ENCODE results near the gene EYS. TPM values are rescaled to one million over a fixed set of nuclear protein-coding genes. Genes with fewer than 3 reads are reported as not detected.

The EYS gene
- total RNA-seq, 3 donors from 2014 or later: 1.3 to 2.9 TPM; not detected in 1

- H3K27ac ChIP-seq: no peak overlapping the region
- H3K4me1 ChIP-seq: no peaks in the 10 kb centered on the region
- H3K36me3 ChIP-seq: no peaks in the 10 kb centered on the region
- no peaks in the 10 kb centered on the region for H3K9me3 ChIP-seq
- TF ChIP-seq POLR2A (IDR thresholded peaks at IDR 0.05): no peak
- no peak for TF ChIP-seq POLR2AphosphoS5 (IDR thresholded peaks at IDR 0.05)
- TF ChIP-seq CTCF (IDR thresholded peaks at IDR 0.05): no peak
- H3K27me3 ChIP-seq: no peaks in the 10 kb centered on the region
- intact Hi-C loops (cut with DNase I; ENCODE audit: low total_unique reads): no loop called here
- no peak for DNase-seq (ENCODE audit: low spot score in 2 of 2)
- no peak overlapping the region for H3K4me3 ChIP-seq
Observed at GRCh38 chr6:65161661-65162060, 545.4 kb downstream of the EYS start.

GRCh38 chr6:65157025-65157424 is 550.0 kb downstream of the EYS start:
- H3K27ac ChIP-seq: no peak overlapping the region
- intact Hi-C loops (cut with DNase I; ENCODE audit: low total_unique reads): no loop called here
- no peak for DNase-seq (ENCODE audit: low spot score in 2 of 2)
- H3K4me1 ChIP-seq: no peaks in the 10 kb centered on the region
- TF ChIP-seq POLR2A (IDR thresholded peaks at IDR 0.05): no peak
- no peak for TF ChIP-seq CTCF (IDR thresholded peaks at IDR 0.05)
- TF ChIP-seq POLR2AphosphoS5 (IDR thresholded peaks at IDR 0.05): no peak
- H3K27me3 ChIP-seq: no peaks in the 10 kb centered on the region
- H3K36me3 ChIP-seq: no peaks in the 10 kb centered on the region
- H3K4me3 ChIP-seq: no peak overlapping the region
- H3K9me3 ChIP-seq: no peaks in the 10 kb centered on the region

- H3K4me3 ChIP-seq: no peak overlapping the region
- H3K27me3 ChIP-seq: no peaks in the 10 kb centered on the region
- no peaks in the 10 kb centered on the region for H3K36me3 ChIP-seq
- no peak for DNase-seq (ENCODE audit: low spot score in 2 of 2)
- no peak overlapping the region for H3K27ac ChIP-seq
- TF ChIP-seq POLR2AphosphoS5 (IDR thresholded peaks at IDR 0.05): no peak
- no peak for TF ChIP-seq POLR2A (IDR thresholded peaks at IDR 0.05)
- no peak for TF ChIP-seq CTCF (IDR thresholded peaks at IDR 0.05)
- H3K4me1 ChIP-seq: no peaks in the 10 kb centered on the region
- intact Hi-C loops (cut with DNase I; ENCODE audit: low total_unique reads): no loop called here
- H3K9me3 ChIP-seq: no peaks in the 10 kb centered on the region
Observed at GRCh38 chr6:65155083-65155482, 551.9 kb downstream of the EYS start.

GRCh38 chr6:65149841-65150240 is 557.2 kb downstream of the EYS start:
- H3K4me1 ChIP-seq: no peaks in the 10 kb centered on the region
- no peaks in the 10 kb centered on the region for H3K27me3 ChIP-seq
- intact Hi-C loops (cut with DNase I; ENCODE audit: low total_unique reads): no loop called here
- no peak overlapping the region for H3K4me3 ChIP-seq
- no peak for DNase-seq (ENCODE audit: low spot score in 2 of 2)
- no peaks in the 10 kb centered on the region for H3K36me3 ChIP-seq
- no peak overlapping the region for H3K27ac ChIP-seq
- no peak for TF ChIP-seq POLR2AphosphoS5 (IDR thresholded peaks at IDR 0.05)
- TF ChIP-seq POLR2A (IDR thresholded peaks at IDR 0.05): no peak
- TF ChIP-seq CTCF (IDR thresholded peaks at IDR 0.05): no peak
- H3K9me3 ChIP-seq: peaks cover 0 to 6% of the 10 kb centered on the region in 2 donors

- Histone ChIP-seq H3K9me3 (peaks cover 0 to 6% of the 10 kb centered on the region in 2 donors), H3K27ac (no peak overlapping the region), H3K36me3 (no peaks in the 10 kb centered on the region), H3K4me1 (no peaks in the 10 kb centered on the region), H3K4me3 (no peak overlapping the region), H3K27me3 (no peaks in the 10 kb centered on the region)
- no peak for DNase-seq (ENCODE audit: low spot score in 2 of 2)
- TF ChIP-seq POLR2AphosphoS5 (IDR thresholded peaks at IDR 0.05) (no peak), CTCF (IDR thresholded peaks at IDR 0.05) (no peak), POLR2A (IDR thresholded peaks at IDR 0.05) (no peak)
- intact Hi-C loops (cut with DNase I; ENCODE audit: low total_unique reads): no loop called here
Observed at GRCh38 chr6:65148839-65149238, 558.2 kb downstream of the EYS start.

All from breast epithelium (tissue), 4 donors.